ENCODE measurements around the gene EIPR1. TPM values are rescaled to one million over a fixed set of nuclear protein-coding genes. Genes with fewer than 3 reads are reported as not detected.

The EIPR1 gene
- total RNA-seq, 4 donors from 2014 or later = 13.1 to 41.0 (median 27.4) TPM

- peaks cover 0 to 7% (median 0%) of the 10 kb centered on the region in 4 donors for H3K4me1 ChIP-seq
- H3K27me3 ChIP-seq = no peaks in the 10 kb centered on the region
- no peaks in the 10 kb centered on the region for H3K36me3 ChIP-seq
- no peaks in the 10 kb centered on the region for H3K9me3 ChIP-seq
- intact Hi-C loops (cut with DNase I; ENCODE audit: low total_unique reads) = no loop called here
- WGBS, 2 donors (ENCODE audit: low coverage in 1 of 2) = 86 to 95% methylated on average over 2 to 16 of the region's 16 CpGs
- in situ Hi-C loops (cut with MboI; ENCODE audit: low pct_ligation_motif_present in 1 of 4, low pct_unique_long_range_greater_than_20kb in 1 of 4, low sequenced_read_pairs in 3 of 4) = no loop called here
- no peak overlapping the region for H3K4me3 ChIP-seq
- no peak for DNase-seq
- no peak for TF ChIP-seq CTCF (IDR thresholded peaks at IDR 0.05)
- no peak overlapping the region for H3K27ac ChIP-seq
These were observed 121.5 kb downstream of the EIPR1 start for GRCh38 chr2:3256157-3256556.

- H3K36me3 ChIP-seq = peaks cover 0 to 9% (median 0%) of the 10 kb centered on the region in 4 donors
- peaks cover 0 to 12% (median 0%) of the 10 kb centered on the region in 4 donors for H3K4me1 ChIP-seq
- DNase-seq = no peak
- no peaks in the 10 kb centered on the region for H3K27me3 ChIP-seq
- H3K9me3 ChIP-seq = peaks cover 6 to 10% of the 10 kb centered on the region in 2 donors
- in situ Hi-C loops (cut with MboI; ENCODE audit: low pct_ligation_motif_present in 1 of 4, low pct_unique_long_range_greater_than_20kb in 1 of 4, low sequenced_read_pairs in 3 of 4) = no loop called here
- TF ChIP-seq EP300 (IDR thresholded peaks at IDR 0.05; ENCODE audit: low read depth) (no peak), CTCF (IDR thresholded peaks at IDR 0.05) (no peak), POLR2AphosphoS5 (IDR thresholded peaks at IDR 0.05) (no peak), POLR2A (IDR thresholded peaks at IDR 0.05) (no peak)
- no peak overlapping the region for H3K27ac ChIP-seq
- 83 to 97% methylated on average over 5 to 10 of the region's 10 CpGs for WGBS, 2 donors (ENCODE audit: low coverage in 1 of 2)
- H3K4me3 ChIP-seq = no peak overlapping the region
- intact Hi-C loops (cut with DNase I; ENCODE audit: low total_unique reads) = no loop called here
These were observed 123.1 kb downstream of the EIPR1 start for GRCh38 chr2:3254442-3254941.

- intact Hi-C loops (cut with DNase I; ENCODE audit: low total_unique reads) = no loop called here
- WGBS, 2 donors (ENCODE audit: low coverage in 1 of 2) = 70 to 75% methylated on average over 4 to 15 of the region's 15 CpGs
These were observed 123.6 kb downstream of the EIPR1 start for GRCh38 chr2:3253913-3254441.

GRCh38 chr2:3251946-3252345 lies 125.7 kb downstream of the EIPR1 start:
- H3K27ac ChIP-seq = no peak overlapping the region
- in situ Hi-C loops (cut with MboI; ENCODE audit: low pct_ligation_motif_present in 1 of 4, low pct_unique_long_range_greater_than_20kb in 1 of 4, low sequenced_read_pairs in 3 of 4) (no loop called here), intact Hi-C loops (cut with DNase I; ENCODE audit: low total_unique reads) (no loop called here)

More at GRCh38 chr2:3253913-3254441, 123.6 kb downstream of the EIPR1 start:
- Histone ChIP-seq H3K27ac (no peak overlapping the region), H3K4me1 (peaks cover 0 to 12% (median 0%) of the 10 kb centered on the region in 4 donors), H3K36me3 (peaks cover 0 to 9% (median 0%) of the 10 kb centered on the region in 4 donors), H3K9me3 (peaks cover 11 to 16% of the 10 kb centered on the region in 2 donors), H3K27me3 (no peaks in the 10 kb centered on the region), H3K4me3 (no peak overlapping the region)
- DNase-seq = no peak
- in situ Hi-C loops (cut with MboI; ENCODE audit: low pct_ligation_motif_present in 1 of 4, low pct_unique_long_range_greater_than_20kb in 1 of 4, low sequenced_read_pairs in 3 of 4) = no loop called here
- TF ChIP-seq POLR2A (IDR thresholded peaks at IDR 0.05) (no peak), CTCF (IDR thresholded peaks at IDR 0.05) (no peak), POLR2AphosphoS5 (IDR thresholded peaks at IDR 0.05) (no peak), EP300 (IDR thresholded peaks at IDR 0.05; ENCODE audit: low read depth) (no peak)

More at GRCh38 chr2:3251946-3252345, 125.7 kb downstream of the EIPR1 start:
- no peak for TF ChIP-seq CTCF (IDR thresholded peaks at IDR 0.05)
- TF ChIP-seq EP300 (IDR thresholded peaks at IDR 0.05; ENCODE audit: low read depth) = no peak
- no peak for TF ChIP-seq POLR2AphosphoS5 (IDR thresholded peaks at IDR 0.05)
- TF ChIP-seq POLR2A (IDR thresholded peaks at IDR 0.05) = no peak
- Histone ChIP-seq H3K4me1 (peaks cover 0 to 12% (median 0%) of the 10 kb centered on the region in 4 donors), H3K36me3 (peaks cover 0 to 9% (median 0%) of the 10 kb centered on the region in 4 donors), H3K27me3 (no peaks in the 10 kb centered on the region), H3K9me3 (peaks cover 15 to 18% of the 10 kb centered on the region in 2 donors), H3K4me3 (no peak overlapping the region)
- WGBS, 2 donors (ENCODE audit: low coverage in 1 of 2) = 87% methylated on average over 15 of the region's 15 CpGs; no CpG with 5 or more reads in 1 of the 2 donors
- DNase-seq = no peak
